ENCODE measurements around the gene RASGRF2.

DNA sequence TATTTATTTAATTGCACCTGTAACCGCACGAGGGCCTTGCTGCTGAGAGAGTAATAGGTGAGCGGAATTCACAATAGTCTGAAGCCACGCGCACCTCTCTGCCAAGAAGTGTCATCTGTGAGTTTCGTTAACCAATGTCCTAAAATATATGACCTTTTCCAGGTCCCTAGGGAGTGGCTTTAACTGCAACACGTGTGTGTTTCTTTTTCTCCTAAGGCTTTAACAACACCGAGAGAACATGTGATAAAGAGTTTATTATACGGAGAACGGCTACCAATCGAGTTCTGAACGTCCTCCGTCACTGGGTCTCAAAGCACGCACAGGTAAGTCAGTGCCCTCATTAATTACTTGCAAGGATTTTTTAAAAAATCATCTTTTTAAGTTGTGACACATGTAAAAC is 219.8 kb downstream of the RASGRF2 start:
- no peak for TF ChIP-seq CTCF (IDR thresholded peaks at IDR 0.05)
- no peak for TF ChIP-seq EP300 (IDR thresholded peaks at IDR 0.05)
- TF ChIP-seq POLR2AphosphoS5 (IDR thresholded peaks at IDR 0.05): no peak
